PFSK-1 (cell line): ENCODE measurements around the gene TMEM45A.

Experiments used
- FOXP2 ChIP-seq: optimal IDR thresholded peaks from 2 replicates; pipeline ENCODE3; 2011; ENCODE audit warnings: borderline replicate concordance, control low read depth, inconsistent platforms; ENCODE audit not compliant: insufficient read depth; ENCODE audit errors: extremely low read length, extremely low read depth
- POLR2AphosphoS5 ChIP-seq: IDR thresholded peaks from 2 replicates; pipeline ENCODE4 v1.6.1; 2012; ENCODE audit warnings: low read depth, mild to moderate bottlenecking, control low read depth, low read length, moderate library complexity
- SIN3A ChIP-seq: IDR thresholded peaks from 2 replicates; pipeline ENCODE4 v1.6.1; 2012; ENCODE audit warnings: mild to moderate bottlenecking, low read length, moderate library complexity, borderline replicate concordance; ENCODE audit not compliant: insufficient read depth

GRCh38 chr3:100454677-100455076, 37.7 kb upstream of the TMEM45A start:
- TF ChIP-seq FOXP2 (no peak), SIN3A (no peak), POLR2AphosphoS5 (no peak)
